ENCODE measurements around the gene MAP2.

GRCh38 chr2:209441541-209441940 is 17.7 kb downstream of the MAP2 start:
- TF ChIP-seq CTCF (conservative IDR thresholded peaks at IDR 0.05; ENCODE audit: low read length) (no peak), EZH2phosphoT487 (IDR thresholded peaks at IDR 0.05; ENCODE audit: borderline replicate concordance, low read depth, low read length) (no peak)

All from OCI-LY7 (cell line).